Mammary epithelial cell (primary cell): ENCODE measurements around the gene ZNF804A.

Source experiments
- EZH2 ChIP-seq: IDR thresholded peaks from 2 replicates; pipeline ENCODE4 v1.6.1; 2012; ENCODE audit warnings: low read length, inconsistent platforms, borderline replicate concordance
- TF ChIP-seq, protein P1 (sequence below), 2 donors: IDR thresholded peaks in 1 of 2; conservative IDR thresholded peaks in 1 of 2; 2 replicates each; pipeline ENCODE4 v1.5.1; 2011 to 2012; ENCODE audit warnings: inconsistent platforms in 2 of 2, low read length in 2 of 2, mild to moderate bottlenecking in 2 of 2, control low read depth in 1 of 2, low read depth in 1 of 2; ENCODE audit not compliant: insufficient read depth in 1 of 2; ENCODE audit errors: extremely low read depth in 1 of 2

- TF ChIP-seq, protein P1, sequence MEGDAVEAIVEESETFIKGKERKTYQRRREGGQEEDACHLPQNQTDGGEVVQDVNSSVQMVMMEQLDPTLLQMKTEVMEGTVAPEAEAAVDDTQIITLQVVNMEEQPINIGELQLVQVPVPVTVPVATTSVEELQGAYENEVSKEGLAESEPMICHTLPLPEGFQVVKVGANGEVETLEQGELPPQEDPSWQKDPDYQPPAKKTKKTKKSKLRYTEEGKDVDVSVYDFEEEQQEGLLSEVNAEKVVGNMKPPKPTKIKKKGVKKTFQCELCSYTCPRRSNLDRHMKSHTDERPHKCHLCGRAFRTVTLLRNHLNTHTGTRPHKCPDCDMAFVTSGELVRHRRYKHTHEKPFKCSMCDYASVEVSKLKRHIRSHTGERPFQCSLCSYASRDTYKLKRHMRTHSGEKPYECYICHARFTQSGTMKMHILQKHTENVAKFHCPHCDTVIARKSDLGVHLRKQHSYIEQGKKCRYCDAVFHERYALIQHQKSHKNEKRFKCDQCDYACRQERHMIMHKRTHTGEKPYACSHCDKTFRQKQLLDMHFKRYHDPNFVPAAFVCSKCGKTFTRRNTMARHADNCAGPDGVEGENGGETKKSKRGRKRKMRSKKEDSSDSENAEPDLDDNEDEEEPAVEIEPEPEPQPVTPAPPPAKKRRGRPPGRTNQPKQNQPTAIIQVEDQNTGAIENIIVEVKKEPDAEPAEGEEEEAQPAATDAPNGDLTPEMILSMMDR (conservative IDR thresholded peaks at IDR 0.05 in 1 of 2, IDR thresholded peaks at IDR 0.05 in 1 of 2; ENCODE audit: extremely low read depth in 1 of 2, insufficient read depth in 1 of 2, low read depth in 1 of 2, low read length in 2 of 2), result no peak
- TF ChIP-seq EZH2, result no peak
Observed at GRCh38 chr2:184921676-184922075, 323.3 kb downstream of the ZNF804A start.
